Nucleus accumbens (tissue), 56 donors: ENCODE data around the gene INHBA.
A peak's percentile ranks its signal among the peaks of the same experiment; 100 is the strongest.

Experiments used
- DNase-seq, 56 donors: peaks; one replicate each; lab custom pipeline; 2025; lab: John Stamatoyannopoulos, UW

The INHBA gene

GRCh38 chr7:41715000-41715399 is 12.1 kb upstream of the INHBA start:
- DNase-seq: no peak

DNA sequence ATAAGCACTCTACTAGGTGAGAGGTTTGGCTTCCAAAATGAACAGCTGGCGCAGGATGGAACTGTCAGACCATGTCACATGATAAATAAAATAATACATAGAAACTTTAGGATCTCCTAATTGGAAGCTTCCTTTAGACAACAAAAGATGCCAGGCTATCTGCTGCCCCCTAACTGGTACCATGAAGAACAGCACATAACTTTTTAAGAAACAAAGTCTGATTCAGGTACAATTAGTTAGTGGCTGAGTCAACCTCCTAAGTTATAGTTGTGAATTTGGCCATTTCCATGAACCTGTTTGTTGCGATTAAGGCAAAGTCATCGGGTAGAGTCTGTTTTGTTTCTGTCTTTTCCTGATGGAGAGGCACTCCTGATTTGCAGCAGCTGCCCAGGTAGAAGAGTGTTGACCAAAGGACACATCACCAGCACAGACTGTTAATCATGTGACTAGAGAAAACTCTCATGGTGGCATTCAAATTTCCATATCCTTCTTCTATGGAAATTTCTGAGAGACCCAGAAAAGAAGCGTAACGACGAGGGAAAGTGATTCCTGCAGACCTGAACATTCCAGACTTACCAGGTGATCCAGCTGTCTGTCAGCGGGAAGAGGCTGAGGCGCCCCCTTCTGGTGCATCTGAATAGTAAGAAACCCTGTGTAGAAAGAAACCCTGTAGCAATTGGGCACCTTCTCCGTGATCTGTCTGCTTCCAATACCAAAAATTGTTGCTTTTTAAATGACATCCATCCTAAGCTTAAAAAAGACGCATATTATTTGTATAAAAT is 8.6 kb upstream of the INHBA start:
- DNase-seq: no peak

DNA sequence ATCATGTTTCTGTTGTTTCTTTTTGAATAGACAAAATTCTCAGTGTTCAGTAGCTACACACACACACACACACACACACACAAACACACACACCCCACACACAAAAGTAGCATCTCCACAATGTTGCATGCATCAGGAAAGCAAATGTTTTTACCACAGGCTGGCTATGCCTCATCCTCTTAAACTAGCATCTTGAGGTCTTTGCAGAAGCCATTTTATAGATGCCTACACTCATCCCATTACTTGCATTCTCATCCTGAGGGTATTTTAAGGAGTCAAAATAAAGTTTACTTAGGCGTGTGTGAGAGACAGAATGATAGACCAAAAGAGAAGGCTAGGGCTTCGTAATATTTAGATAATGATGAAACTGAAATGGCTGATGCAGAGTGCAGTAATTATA is 7.9 kb upstream of the INHBA start:
- no peak for DNase-seq

GRCh38 chr7:41709621-41710020 is 6.7 kb upstream of the INHBA start:
- peak in 2 of 56 donors; percentile 23 to 28 for DNase-seq

DNA sequence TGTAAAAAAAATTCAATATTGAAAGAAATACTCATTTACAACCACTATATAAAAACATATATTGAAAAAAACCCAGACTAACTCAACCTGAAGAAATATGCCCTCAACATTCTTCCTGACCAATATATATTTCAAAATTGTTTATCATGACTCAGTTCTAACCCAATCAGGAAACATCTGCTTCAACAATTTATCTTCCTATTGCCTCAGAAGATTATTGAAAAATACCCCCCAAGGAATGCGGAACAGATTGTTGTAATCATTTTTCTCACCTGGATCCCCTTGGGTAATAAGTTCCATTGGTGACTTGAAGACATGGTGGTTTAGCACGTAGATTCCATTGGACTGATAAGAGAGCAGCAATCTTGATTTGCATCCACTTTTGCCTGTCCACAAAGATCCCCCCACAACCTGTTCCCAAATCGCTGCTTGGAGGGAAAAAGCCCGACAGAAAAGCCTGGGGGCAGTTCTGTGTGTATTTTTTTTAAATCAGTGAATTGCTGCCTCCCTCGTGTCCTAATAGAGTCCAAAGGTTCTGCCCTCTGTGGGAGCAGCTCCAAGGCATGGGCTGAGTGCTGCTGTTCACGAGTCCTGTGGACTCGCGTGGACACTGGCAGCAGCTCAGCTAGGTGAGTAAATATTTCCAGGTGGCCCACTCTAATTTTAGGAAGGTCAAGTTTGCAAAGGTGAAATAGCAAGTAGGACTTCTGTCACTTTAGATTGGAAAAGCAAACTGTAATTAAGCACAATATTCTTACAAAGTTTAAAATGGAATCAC is 5.9 kb upstream of the INHBA start:
- DNase-seq: no peak

DNA sequence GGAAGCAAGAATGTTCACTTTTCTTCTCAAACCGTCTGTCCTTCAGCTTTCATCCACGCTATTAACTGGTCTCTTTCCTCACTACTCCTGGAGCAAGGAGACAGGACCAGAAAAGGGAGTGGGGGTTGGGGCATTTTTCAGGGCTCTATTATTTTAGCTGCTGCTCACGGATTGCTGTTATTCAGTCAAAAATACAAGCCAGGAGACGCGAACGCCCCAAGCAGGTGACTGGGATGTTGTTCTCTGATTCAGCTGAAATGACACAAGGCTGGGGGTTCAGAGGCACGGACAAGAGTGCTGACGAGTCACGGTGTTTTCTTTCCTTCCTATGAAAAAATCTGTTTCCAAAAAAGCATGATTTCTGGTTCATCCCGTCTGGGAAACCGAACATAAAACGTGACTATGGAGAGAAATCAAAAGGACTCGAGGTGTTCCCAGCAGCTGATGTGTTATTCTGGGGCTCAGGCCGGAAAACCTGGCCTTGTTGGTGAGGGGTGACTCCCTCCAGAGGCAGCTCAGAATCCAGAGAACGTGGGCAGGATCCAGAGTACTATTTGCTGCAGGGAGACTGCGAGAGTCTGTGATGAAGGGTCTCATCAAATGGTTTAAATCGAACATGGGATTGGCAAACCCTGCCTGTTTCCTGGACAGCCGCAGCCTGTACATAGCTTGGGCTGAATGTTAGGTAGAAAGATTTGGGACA is 3.5 kb upstream of the INHBA start:
- DNase-seq: peak in 3 of 56 donors; percentile 14 to 43 (median 21)

DNA sequence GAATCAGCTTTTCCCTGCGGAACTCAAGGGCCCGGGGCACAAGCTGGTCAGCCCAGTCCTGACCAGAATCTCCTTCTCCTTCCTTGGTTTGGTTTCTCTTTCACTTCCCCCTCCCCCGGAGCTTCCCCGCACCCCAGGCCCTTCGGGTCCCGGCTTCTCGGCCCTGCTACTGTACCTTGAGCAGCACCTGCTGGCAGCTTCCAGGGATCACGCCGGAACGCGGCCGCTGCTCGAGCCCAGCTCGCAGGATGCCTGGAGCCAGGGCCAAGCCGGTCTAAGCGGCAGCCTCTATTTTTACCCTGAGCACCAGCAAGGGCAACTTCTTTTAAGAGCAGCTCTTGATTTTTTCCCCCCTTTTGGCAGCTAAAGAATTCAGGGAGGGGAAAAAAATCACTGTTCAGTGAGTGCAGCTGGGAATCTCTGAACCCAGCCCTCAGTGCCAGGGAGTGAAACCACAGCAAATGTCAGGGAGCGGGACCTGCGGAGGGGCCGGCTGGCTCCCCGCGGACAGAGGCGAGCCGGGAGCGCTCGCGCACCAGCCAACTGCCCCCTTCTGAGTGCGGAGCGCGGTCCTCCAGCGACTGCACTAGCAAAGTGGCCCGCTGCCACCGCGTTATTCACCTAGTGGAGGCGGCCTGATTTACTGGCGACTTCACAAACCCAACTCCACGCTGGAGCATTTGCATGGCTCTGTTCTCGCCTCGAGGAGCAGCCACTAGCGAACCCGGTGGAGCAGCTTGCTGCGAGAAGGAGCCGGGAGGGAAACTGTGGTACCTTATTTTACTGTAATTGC is 2.4 kb upstream of the INHBA start:
- DNase-seq: peak in 54 of 56 donors; percentile 21 to 88 (median 68)

DNA sequence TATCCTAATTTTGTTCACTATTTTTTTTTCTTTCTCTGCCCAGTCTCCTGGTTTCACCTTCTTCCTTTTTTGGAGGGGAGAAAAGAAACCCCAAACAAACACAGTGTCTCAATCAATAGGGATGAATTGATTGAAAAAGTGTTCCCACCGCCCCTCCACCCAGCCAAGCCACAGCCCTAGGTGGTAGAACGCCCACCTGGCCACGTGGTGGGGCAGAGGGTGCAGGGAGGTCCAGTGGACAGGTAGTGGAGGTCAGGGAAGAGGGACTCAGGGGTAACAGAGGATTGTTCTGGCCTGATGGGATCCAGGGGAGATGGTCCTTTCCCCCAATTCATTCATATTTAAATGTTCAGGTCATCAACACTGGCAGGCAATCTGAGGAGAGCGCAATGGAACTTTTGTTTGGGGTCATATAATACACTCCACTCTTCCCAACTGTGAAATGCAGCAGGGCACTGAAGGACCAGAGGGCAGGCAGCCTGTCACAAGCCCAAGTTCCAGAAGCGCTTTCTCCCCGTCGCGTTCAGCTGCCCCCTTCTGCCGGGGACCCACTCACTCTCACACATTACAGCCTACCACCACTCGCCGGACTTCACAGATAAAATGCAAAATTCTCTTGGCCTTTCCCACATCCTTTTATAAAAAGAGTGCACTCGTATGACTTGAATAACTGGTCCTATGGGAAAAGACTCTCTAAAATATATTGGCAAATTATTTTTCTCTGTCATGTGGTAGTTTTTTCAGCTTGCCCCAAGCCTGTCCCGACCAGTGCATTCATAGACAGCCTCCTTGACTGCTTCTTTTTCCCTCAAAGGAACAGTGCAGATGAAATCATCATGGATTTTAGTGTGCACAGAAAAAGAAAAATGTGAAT is 1.6 kb downstream of the INHBA start:
- no peak for DNase-seq

- DNase-seq: peak in 1 of 56 donors; percentile 15
Observed at GRCh38 chr7:41700044-41700471, 2.8 kb downstream of the INHBA start.

GRCh38 chr7:41699516-41699915 is 3.4 kb downstream of the INHBA start:
- DNase-seq: peak in 1 of 56 donors; percentile 17

GRCh38 chr7:41698726-41699125 is 4.2 kb downstream of the INHBA start:
- DNase-seq: no peak

GRCh38 chr7:41698114-41698513 is 4.8 kb downstream of the INHBA start:
- no peak for DNase-seq

DNA sequence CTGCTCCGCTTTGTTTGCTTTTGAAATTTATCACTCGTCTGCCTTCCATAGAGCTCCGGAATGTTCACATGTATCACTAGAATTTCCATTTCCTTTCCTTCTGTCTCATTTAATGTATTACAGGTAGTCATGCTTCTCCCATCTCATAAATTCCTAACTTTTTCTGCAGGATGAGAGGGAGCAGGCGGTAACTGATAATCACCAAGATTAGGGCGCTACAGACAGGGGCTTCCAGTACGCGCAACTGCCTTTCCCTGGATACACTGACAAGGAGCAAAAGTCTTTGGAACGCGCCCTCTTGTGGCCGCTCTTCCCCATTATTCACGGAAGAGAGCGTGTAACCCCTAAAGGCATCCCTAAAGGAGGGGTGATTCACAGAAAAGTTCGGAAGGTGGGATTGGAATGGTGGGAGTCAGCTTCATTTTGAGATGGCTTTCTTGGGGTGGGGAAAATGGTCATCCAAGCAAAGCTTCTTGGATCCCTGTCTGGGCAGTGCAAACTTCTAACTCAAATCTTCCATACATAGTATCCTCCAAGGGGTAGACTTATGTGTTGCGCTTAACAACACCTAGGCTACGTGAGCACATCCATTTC is 6.5 kb downstream of the INHBA start:
- DNase-seq: peak in 39 of 56 donors; percentile 10 to 85 (median 45)

GRCh38 chr7:41695661-41696322 is 7.1 kb downstream of the INHBA start:
- DNase-seq: no peak

GRCh38 chr7:41694495-41694894 is 8.4 kb downstream of the INHBA start:
- peak in 5 of 56 donors; percentile 33 to 64 (median 35) for DNase-seq

DNA sequence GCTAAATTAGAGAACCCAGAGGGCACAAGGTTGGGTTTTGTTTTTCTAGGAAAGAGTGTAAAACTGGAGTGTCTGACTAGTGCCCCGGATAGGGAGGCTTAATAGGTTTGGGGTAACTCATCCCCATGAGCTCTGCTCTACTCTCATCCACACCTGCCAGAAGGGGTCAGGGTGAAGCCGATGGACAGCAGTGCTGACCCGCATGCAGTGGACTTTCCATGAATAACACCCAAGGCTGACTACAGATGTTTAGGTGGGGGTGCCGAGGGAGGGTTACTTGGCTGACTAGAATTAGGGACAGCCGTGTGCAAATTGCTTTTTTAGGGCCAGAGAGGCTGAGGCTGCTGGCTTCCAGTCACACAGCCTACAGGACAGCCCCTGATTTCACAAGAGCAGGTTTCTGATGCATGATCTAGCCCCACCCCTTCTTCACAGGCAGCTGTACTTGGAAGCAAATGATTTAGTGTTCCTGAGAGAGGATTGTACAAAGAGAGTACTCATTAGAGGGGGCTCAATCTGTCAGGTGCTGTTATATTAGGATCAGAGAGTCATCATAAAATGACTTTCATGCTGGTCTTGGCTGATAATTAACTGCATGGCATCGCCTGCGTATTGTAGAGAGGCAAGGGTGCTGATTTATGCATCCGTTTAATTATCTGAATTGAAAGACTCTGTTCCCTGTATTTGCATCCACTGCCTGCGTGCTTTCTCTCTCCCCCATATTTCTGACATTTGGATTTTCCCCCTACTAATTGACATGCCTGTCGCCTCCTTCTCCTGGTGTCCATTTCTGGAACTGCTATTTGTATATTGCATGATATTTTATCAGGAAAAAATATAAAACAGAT is 9.5 kb downstream of the INHBA start:
- peak in 14 of 56 donors; percentile 10 to 62 (median 36) for DNase-seq

GRCh38 chr7:41692251-41692650 is 10.6 kb downstream of the INHBA start:
- DNase-seq: no peak
